ENCODE data around the gene MOSMO. TPM values are rescaled to one million over a fixed set of nuclear protein-coding genes. Genes with fewer than 3 reads are reported as not detected.

MOSMO gene
- total and polyA plus RNA-seq, 2 of the 13 experiments (the other 11 are each of a cell fraction or from before 2014, with no cell fraction given) = 26.7 to 32.6 TPM

GRCh38 chr16:22123146-22123545 lies 115.2 kb downstream of the MOSMO start:
- Histone ChIP-seq H3K36me3 (replicated peaks in 1 of 2; ENCODE audit: control insufficient read depth in 1 of 2, insufficient read depth in 2 of 2, low read length in 2 of 2) (no peaks in the 10 kb centered on the region), H3K9me3 (ENCODE audit: low read length) (no peaks in the 10 kb centered on the region), H3K27me3 (ENCODE audit: control insufficient read depth in 1 of 2, insufficient read depth in 2 of 2, low read length in 2 of 2) (peaks cover 7% of the 10 kb centered on the region in 2 experiments; a peak in 3 of 5 replicates), H3K79me2 (ENCODE audit: insufficient read depth, low read length) (no peaks in the 10 kb centered on the region), H3K4me1 (ENCODE audit: insufficient read depth, low read length) (no peaks in the 10 kb centered on the region), H2AFZ (ENCODE audit: low read length) (no peak overlapping the region), H3K4me3 (replicated peaks in 1 of 3; ENCODE audit: insufficient read depth in 1 of 3, low read depth in 2 of 3, low read length in 3 of 3) (no peak overlapping the region), H3K9ac (ENCODE audit: insufficient read depth, low read depth, low read length) (no peak overlapping the region), H4K20me1 (ENCODE audit: insufficient read depth, low read length) (no peaks in the 10 kb centered on the region), H3K27ac (ENCODE audit: extremely low read length, insufficient read depth, low read length) (no peak overlapping the region), H3K4me2 (ENCODE audit: low read depth, low read length) (no peak overlapping the region)
- FAIRE-seq (peak; percentile 23), DNase-seq (ENCODE audit: low spot score) (no peak), ATAC-seq (peak; percentile 75)
- no TSS peak for BruUV-seq (replicated peaks)
- ChIA-PET CTCF (ENCODE audit: low intra/inter-chr PET ratio, low total read pairs) (no interaction called here), POLR2A (no interaction called here)
- 5% methylated on average over 3 of the region's 3 CpGs for WGBS (ENCODE audit: low lambda C conversion rate)
- intact Hi-C loops (cut with micrococcal nuclease; ENCODE audit: unreplicated experiment) = no loop called here
- 0 out of 2 replicates have a peak, but pooled peaks have one; percentile 39 for TF ChIP-seq CTCF (CRISPR knock-in tag; IDR thresholded peaks at IDR 0.05)
- no peak for TF ChIP-seq TAF15 (IDR thresholded peaks at IDR 0.05; ENCODE audit: low read depth, low read length, poor library complexity, severe bottlenecking)
- TF ChIP-seq SETDB1 (CRISPR knock-in tag; IDR thresholded peaks at IDR 0.05; ENCODE audit: borderline replicate concordance) = no peak
- TF ChIP-seq ETV5 (CRISPR knock-in tag; IDR thresholded peaks at IDR 0.05; ENCODE audit: borderline replicate concordance) = no peak
- TF ChIP-seq ZFP82 (CRISPR knock-in tag; IDR thresholded peaks at IDR 0.05; ENCODE audit: borderline replicate concordance) = no peak
- no peak for TF ChIP-seq STAT6 (CRISPR knock-in tag; IDR thresholded peaks at IDR 0.05; ENCODE audit: borderline replicate concordance)
- no peak for TF ChIP-seq ARHGAP35 (CRISPR knock-in tag; IDR thresholded peaks at IDR 0.05; ENCODE audit: borderline replicate concordance)
- TF ChIP-seq ZSCAN20 (CRISPR knock-in tag; IDR thresholded peaks at IDR 0.05; ENCODE audit: borderline replicate concordance) = no peak
- no peak for TF ChIP-seq RCOR2 (CRISPR knock-in tag; IDR thresholded peaks at IDR 0.05)
- TF ChIP-seq HNRNPL (IDR thresholded peaks at IDR 0.05; ENCODE audit: low read depth, low read length) = no peak
- TF ChIP-seq ZNF124 (CRISPR knock-in tag; IDR thresholded peaks at IDR 0.05) = no peak
- peak; percentile 47 for TF ChIP-seq STAG1 (CRISPR knock-in tag; IDR thresholded peaks at IDR 0.05)
- in situ Hi-C loops (cut with HindIII; ENCODE audit: extremely low pct_ligation_motif_present, low pct_unique_long_range_greater_than_20kb) = loop anchor here (5.0 kb wide), 1 partner anchor 64 kb away; no protein-coding TSS in a partner anchor

Data from HepG2 (cell line).